ENCODE measurements around the gene SH3BP1. TPM values are rescaled to one million over a fixed set of nuclear protein-coding genes. Genes with fewer than 3 reads are reported as not detected.
"Not testable (repeated sequence)": the region's sequence is repeated elsewhere in the genome, so short reads cannot be mapped to it uniquely, and the experiment has no call there.

SH3BP1 gene
- total and polyA plus RNA-seq, 2 donors (not counting 1 experiment from before 2014, with no cell fraction given) = 2.9 to 3.1 TPM

- no peak for DNase-seq (ENCODE audit: low read depth in 2 of 2)
- no peak overlapping the region for H3K4me2 ChIP-seq (ENCODE audit: extremely low read depth, insufficient read depth, low read length)
- H4K20me1 ChIP-seq (ENCODE audit: control insufficient read depth, extremely low read depth, insufficient read depth, low read length) = no peaks in the 10 kb centered on the region
- H3K9me3 ChIP-seq (ENCODE audit: control insufficient read depth, insufficient read depth, low read depth, low read length) = no peaks in the 10 kb centered on the region
- no peak overlapping the region for H2AFZ ChIP-seq (ENCODE audit: low read length)
- no peak for TF ChIP-seq EZH2 (IDR thresholded peaks at IDR 0.05; ENCODE audit: low read length, missing control alignments)
- TF ChIP-seq CTCF (conservative IDR thresholded peaks at IDR 0.05 in 1 of 2, IDR thresholded peaks at IDR 0.05 in 1 of 2; ENCODE audit: low read depth in 1 of 2, low read length in 2 of 2) = no peak
- peaks cover 4% of the 10 kb centered on the region for H3K36me3 ChIP-seq (ENCODE audit: control insufficient read depth, insufficient read depth, low read length)
- no peak overlapping the region for H3K27ac ChIP-seq (ENCODE audit: insufficient read depth, low read length)
- H3K4me3 ChIP-seq (replicated peaks in 1 of 4; ENCODE audit: control extremely low read depth in 1 of 4, insufficient read depth in 1 of 4, low read depth in 3 of 4, low read length in 4 of 4) = no peak overlapping the region
- no peak overlapping the region for H3K9ac ChIP-seq (ENCODE audit: insufficient read depth, low read length)
- no peaks in the 10 kb centered on the region for H3K27me3 ChIP-seq (ENCODE audit: control insufficient read depth, insufficient read depth, low read length)
- H3K79me2 ChIP-seq (ENCODE audit: control insufficient read depth, insufficient read depth, low read length) = peaks cover 7% of the 10 kb centered on the region
- peaks cover 9% of the 10 kb centered on the region for H3K4me1 ChIP-seq (ENCODE audit: control insufficient read depth, extremely low read depth, insufficient read depth, low read length)
These were observed 15.2 kb downstream of the SH3BP1 start for GRCh38 chr22:37654563-37655251.

- peaks cover 4% of the 10 kb centered on the region for H3K36me3 ChIP-seq (ENCODE audit: control insufficient read depth, insufficient read depth, low read length)
These were observed 15.7 kb downstream of the SH3BP1 start for GRCh38 chr22:37655252-37655563.

GRCh38 chr22:37656583-37656982, 17.1 kb downstream of the SH3BP1 start:
- H3K4me1 ChIP-seq (ENCODE audit: control insufficient read depth, extremely low read depth, insufficient read depth, low read length) = peaks cover 25% of the 10 kb centered on the region
- H4K20me1 ChIP-seq (ENCODE audit: control insufficient read depth, extremely low read depth, insufficient read depth, low read length); H3K9ac ChIP-seq (ENCODE audit: insufficient read depth, low read length); H3K4me2 ChIP-seq (ENCODE audit: extremely low read depth, insufficient read depth, low read length); H3K9me3 ChIP-seq (ENCODE audit: control insufficient read depth, insufficient read depth, low read depth, low read length); DNase-seq (ENCODE audit: low read depth in 2 of 2); H3K4me3 ChIP-seq (replicated peaks in 1 of 4; ENCODE audit: control extremely low read depth in 1 of 4, insufficient read depth in 1 of 4, low read depth in 3 of 4, low read length in 4 of 4); H3K27me3 ChIP-seq (ENCODE audit: control insufficient read depth, insufficient read depth, low read length); H3K27ac ChIP-seq (ENCODE audit: insufficient read depth, low read length); H3K36me3 ChIP-seq (ENCODE audit: control insufficient read depth, insufficient read depth, low read length); H2AFZ ChIP-seq (ENCODE audit: low read length): not testable (repeated sequence)
- peaks cover 22% of the 10 kb centered on the region for H3K79me2 ChIP-seq (ENCODE audit: control insufficient read depth, insufficient read depth, low read length)

More at GRCh38 chr22:37655252-37655563, 15.7 kb downstream of the SH3BP1 start:
- H3K4me2 ChIP-seq (ENCODE audit: extremely low read depth, insufficient read depth, low read length) = no peak overlapping the region
- H3K9me3 ChIP-seq (ENCODE audit: control insufficient read depth, insufficient read depth, low read depth, low read length) = no peaks in the 10 kb centered on the region
- H3K27ac ChIP-seq (ENCODE audit: insufficient read depth, low read length) = no peak overlapping the region
- no peaks in the 10 kb centered on the region for H4K20me1 ChIP-seq (ENCODE audit: control insufficient read depth, extremely low read depth, insufficient read depth, low read length)
- TF ChIP-seq CTCF (conservative IDR thresholded peaks at IDR 0.05 in 1 of 2, IDR thresholded peaks at IDR 0.05 in 1 of 2; ENCODE audit: low read depth in 1 of 2, low read length in 2 of 2) (no peak), EZH2 (IDR thresholded peaks at IDR 0.05; ENCODE audit: low read length, missing control alignments) (no peak)
- no peak overlapping the region for H3K4me3 ChIP-seq (replicated peaks in 1 of 4; ENCODE audit: control extremely low read depth in 1 of 4, insufficient read depth in 1 of 4, low read depth in 3 of 4, low read length in 4 of 4)
- no peak overlapping the region for H3K9ac ChIP-seq (ENCODE audit: insufficient read depth, low read length)
- no peak overlapping the region for H2AFZ ChIP-seq (ENCODE audit: low read length)
- no peak for DNase-seq (ENCODE audit: low read depth in 2 of 2)
- H3K27me3 ChIP-seq (ENCODE audit: control insufficient read depth, insufficient read depth, low read length) = no peaks in the 10 kb centered on the region
- H3K79me2 ChIP-seq (ENCODE audit: control insufficient read depth, insufficient read depth, low read length) = peaks cover 12% of the 10 kb centered on the region
- peaks cover 12% of the 10 kb centered on the region for H3K4me1 ChIP-seq (ENCODE audit: control insufficient read depth, extremely low read depth, insufficient read depth, low read length)
